ENCODE results near the gene OR4E1.

The OR4E1 gene, protein sequence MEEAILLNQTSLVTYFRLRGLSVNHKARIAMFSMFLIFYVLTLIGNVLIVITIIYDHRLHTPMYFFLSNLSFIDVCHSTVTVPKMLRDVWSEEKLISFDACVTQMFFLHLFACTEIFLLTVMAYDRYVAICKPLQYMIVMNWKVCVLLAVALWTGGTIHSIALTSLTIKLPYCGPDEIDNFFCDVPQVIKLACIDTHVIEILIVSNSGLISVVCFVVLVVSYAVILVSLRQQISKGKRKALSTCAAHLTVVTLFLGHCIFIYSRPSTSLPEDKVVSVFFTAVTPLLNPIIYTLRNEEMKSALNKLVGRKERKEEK
- long read RNA-seq = 0 reads

DNA sequence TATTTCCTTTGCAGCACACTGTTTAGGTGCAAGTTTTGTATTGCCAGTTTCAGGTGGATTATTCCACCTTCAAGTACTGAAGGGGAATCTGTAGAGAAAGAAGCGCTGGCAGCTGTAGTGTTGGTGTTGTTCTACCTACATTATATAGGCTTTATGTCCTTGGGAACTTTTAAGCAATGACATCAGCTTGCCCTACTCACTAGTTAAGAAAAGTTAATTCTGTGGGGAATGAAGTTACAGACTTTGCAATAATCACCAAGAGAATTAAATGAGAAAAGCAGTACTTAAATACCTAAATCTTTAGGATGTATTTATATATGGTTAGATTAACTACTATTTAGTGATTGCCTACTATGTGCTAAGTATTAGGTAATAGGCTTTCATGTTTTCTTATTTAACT is at the start of gene OR4E1:
Gene OR4E1, minus strand, starts transcription at position 101 of the 400 bp plus-strand sequence. CDS start 2,883 bp downstream, outside the sequence.
- H3K4me3 ChIP-seq (replicated peaks; ENCODE audit: insufficient read depth, low read length) = no peak within 1 kb of the TSS

DNA sequence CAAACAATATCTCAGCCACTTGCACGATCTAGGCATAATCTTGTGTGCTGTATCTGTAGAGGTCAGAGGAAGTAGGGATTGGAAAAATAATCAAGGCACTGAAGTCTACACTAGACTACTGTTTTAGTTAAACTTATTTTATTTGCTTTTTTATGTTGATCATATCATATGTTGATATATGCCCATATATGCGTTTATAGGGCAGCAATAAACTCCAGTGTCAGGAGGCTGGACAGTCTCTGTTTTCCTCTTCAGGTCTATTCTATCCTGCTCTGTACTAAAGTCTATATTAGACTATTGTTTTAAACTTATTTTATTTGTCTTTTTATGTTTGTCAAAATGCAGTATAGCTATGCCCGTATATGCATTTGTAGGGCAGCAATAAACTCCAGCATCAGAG is 47.9 kb upstream of the OR4E1 start:
- no peak for DNase-seq (ENCODE audit: low read depth in 1 of 2, low spot score in 1 of 2)
- TF ChIP-seq GABPA (IDR thresholded peaks at IDR 0.05; ENCODE audit: low read depth) (no peak), CTCF (IDR thresholded peaks at IDR 0.05; ENCODE audit: insufficient read depth, low read length) (no peak), POLR2AphosphoS5 (IDR thresholded peaks at IDR 0.05; ENCODE audit: low read depth) (no peak), SPI1 (IDR thresholded peaks at IDR 0.05; ENCODE audit: borderline replicate concordance, low read depth) (no peak)
- TF ChIP-seq, protein P1, sequence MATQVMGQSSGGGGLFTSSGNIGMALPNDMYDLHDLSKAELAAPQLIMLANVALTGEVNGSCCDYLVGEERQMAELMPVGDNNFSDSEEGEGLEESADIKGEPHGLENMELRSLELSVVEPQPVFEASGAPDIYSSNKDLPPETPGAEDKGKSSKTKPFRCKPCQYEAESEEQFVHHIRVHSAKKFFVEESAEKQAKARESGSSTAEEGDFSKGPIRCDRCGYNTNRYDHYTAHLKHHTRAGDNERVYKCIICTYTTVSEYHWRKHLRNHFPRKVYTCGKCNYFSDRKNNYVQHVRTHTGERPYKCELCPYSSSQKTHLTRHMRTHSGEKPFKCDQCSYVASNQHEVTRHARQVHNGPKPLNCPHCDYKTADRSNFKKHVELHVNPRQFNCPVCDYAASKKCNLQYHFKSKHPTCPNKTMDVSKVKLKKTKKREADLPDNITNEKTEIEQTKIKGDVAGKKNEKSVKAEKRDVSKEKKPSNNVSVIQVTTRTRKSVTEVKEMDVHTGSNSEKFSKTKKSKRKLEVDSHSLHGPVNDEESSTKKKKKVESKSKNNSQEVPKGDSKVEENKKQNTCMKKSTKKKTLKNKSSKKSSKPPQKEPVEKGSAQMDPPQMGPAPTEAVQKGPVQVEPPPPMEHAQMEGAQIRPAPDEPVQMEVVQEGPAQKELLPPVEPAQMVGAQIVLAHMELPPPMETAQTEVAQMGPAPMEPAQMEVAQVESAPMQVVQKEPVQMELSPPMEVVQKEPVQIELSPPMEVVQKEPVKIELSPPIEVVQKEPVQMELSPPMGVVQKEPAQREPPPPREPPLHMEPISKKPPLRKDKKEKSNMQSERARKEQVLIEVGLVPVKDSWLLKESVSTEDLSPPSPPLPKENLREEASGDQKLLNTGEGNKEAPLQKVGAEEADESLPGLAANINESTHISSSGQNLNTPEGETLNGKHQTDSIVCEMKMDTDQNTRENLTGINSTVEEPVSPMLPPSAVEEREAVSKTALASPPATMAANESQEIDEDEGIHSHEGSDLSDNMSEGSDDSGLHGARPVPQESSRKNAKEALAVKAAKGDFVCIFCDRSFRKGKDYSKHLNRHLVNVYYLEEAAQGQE (IDR thresholded peaks at IDR 0.05; ENCODE audit: insufficient replicate concordance, low read depth) = no peak
- no peak overlapping the region for H3K27ac ChIP-seq (replicated peaks)
- H3K27me3 ChIP-seq (ENCODE audit: insufficient read depth, poor library complexity, severe bottlenecking) = peaks cover 3% of the 10 kb centered on the region
- H3K4me3 ChIP-seq (replicated peaks; ENCODE audit: insufficient read depth, low read length) = no peak overlapping the region

More for the DNA sequence above, at the start of gene OR4E1:
- TF ChIP-seq CTCF (IDR thresholded peaks at IDR 0.05; ENCODE audit: insufficient read depth, low read length) (no peak), GABPA (IDR thresholded peaks at IDR 0.05; ENCODE audit: low read depth) (no peak)
- TF ChIP-seq, protein P1 (IDR thresholded peaks at IDR 0.05; ENCODE audit: insufficient replicate concordance, low read depth) = no peak
- Histone ChIP-seq H3K27ac (replicated peaks) (no peak within 1 kb of the TSS), H3K27me3 (ENCODE audit: insufficient read depth, poor library complexity, severe bottlenecking) (peaks cover 5% of the 10 kb centered on the region)
- DNase-seq (ENCODE audit: low read depth in 1 of 2, low spot score in 1 of 2) = no peak

- Histone ChIP-seq H3K27me3 (ENCODE audit: insufficient read depth, poor library complexity, severe bottlenecking) (peaks cover 5% of the 10 kb centered on the region), H3K27ac (replicated peaks) (no peak overlapping the region), H3K4me3 (replicated peaks; ENCODE audit: insufficient read depth, low read length) (no peak overlapping the region)
- TF ChIP-seq GABPA (IDR thresholded peaks at IDR 0.05; ENCODE audit: low read depth) (no peak), CTCF (IDR thresholded peaks at IDR 0.05; ENCODE audit: insufficient read depth, low read length) (no peak), SPI1 (IDR thresholded peaks at IDR 0.05; ENCODE audit: borderline replicate concordance, low read depth) (no peak), POLR2AphosphoS5 (IDR thresholded peaks at IDR 0.05; ENCODE audit: low read depth) (no peak)
- TF ChIP-seq, protein P1 (IDR thresholded peaks at IDR 0.05; ENCODE audit: insufficient replicate concordance, low read depth) = no peak
- DNase-seq (ENCODE audit: low read depth in 1 of 2, low spot score in 1 of 2) = no peak
Measured at GRCh38 chr14:21719841-21720240, 46.2 kb upstream of the OR4E1 start.

Data from HL-60 (cell line).